HG03060 (cell line): ENCODE measurements around the gene BBLN.

Experiments used
- ATAC-seq: cut with Tn5 transposase; IDR thresholded peaks from one replicate; pipeline ENCODE4 v1.9.1; 2021; ENCODE audit warnings: low read depth, moderate number of reproducible peaks; ENCODE audit not compliant: unreplicated experiment

Gene BBLN

GRCh38 chr9:128143525-128144238 lies 16.4 kb upstream of the BBLN start:
- no peak for ATAC-seq

DNA sequence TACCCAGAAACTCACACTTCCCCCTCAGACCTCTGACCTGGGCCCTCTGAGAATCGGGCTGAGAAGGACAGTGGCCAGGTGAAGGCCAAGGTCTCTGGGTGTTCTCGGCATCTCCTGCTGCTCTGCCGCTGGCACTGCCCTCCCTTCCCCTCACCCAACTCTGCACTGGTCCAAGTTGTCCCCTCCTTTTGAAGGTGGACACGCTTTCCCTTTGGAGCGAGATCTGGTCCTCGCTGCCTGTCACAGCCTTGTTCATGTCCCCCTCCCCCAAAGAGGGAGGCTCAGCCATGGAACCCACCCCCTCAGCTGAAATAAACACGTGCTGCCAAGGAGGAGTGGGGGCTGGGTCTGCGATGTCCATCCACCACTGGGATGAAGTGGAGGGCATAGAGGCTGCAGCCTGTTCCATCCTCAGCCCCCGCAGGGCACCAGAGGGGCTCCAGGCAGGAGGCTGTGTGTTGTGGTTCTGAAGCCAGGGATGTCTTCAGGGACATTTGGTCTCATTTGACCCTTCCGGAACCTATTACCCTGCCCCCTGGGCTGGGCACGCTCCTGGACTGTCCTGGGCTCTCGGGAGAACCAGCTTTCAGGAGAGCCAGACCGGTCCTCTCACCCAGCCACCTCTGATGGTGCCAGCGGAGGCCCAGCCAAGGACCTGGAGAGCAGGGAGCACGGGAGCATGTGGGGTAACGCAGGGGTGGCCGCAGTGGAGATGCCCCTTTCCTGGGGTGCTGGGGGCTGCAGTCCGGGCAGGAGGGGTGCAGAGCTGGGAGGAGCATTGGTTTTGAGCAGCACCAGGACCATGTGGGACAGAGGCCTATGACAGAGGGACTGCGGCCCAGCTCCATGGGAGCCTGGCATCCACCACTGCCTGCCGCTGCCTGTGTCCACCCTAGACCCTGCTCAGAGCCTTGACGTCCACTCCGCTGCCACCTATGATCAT lies 15.6 kb upstream of the BBLN start:
- ATAC-seq = no peak

DNA sequence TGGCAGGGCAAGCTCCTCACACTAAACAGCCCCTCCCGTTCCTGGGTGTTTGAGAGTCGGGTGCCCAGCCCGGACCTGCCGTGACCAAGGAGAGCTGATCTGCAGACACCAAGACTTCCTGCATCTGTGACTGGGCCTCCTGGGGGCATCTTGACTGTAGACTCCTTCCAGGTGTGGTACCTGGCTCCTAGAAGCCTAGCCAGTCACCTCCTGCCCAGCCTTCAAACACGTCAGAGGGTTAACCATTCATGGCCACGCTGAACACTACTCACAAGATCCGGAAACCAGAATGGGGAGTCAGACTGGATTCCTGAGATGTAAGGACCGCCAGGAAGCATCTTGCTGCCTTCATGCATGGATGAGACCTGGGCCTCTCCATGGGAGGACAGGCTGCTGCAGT lies 14.5 kb upstream of the BBLN start:
- ATAC-seq = no peak

GRCh38 chr9:128145951-128146351 lies 14.1 kb upstream of the BBLN start:
- no peak for ATAC-seq

DNA sequence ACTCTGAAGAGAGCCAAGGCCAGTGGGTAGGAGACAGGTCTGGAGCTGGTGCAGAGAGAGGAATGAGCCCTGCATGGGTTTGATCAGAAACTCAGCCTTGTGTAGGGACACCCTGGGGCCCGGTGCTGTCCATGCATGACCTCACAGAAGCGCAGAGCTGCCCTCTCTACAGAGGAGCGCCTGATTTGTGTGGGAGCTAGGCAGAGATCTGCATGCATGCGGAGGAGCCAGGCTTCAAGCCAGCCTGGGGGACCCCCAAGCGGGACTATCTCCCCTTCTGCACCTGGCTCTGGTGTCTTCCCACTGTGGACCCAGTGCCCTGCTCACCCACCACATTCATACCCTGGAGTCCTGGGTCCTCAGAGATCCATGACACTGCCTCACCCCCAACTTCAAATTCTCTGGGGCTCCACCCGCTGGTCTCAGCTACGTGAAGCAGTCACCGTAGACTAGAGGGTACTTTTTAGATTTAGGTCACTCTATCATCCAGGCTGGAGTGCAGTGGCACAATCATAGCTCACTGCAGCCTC lies 13.4 kb upstream of the BBLN start:
- ATAC-seq = no peak

- ATAC-seq = no peak
Measured at GRCh38 chr9:128148509-128149000, 11.5 kb upstream of the BBLN start.

DNA sequence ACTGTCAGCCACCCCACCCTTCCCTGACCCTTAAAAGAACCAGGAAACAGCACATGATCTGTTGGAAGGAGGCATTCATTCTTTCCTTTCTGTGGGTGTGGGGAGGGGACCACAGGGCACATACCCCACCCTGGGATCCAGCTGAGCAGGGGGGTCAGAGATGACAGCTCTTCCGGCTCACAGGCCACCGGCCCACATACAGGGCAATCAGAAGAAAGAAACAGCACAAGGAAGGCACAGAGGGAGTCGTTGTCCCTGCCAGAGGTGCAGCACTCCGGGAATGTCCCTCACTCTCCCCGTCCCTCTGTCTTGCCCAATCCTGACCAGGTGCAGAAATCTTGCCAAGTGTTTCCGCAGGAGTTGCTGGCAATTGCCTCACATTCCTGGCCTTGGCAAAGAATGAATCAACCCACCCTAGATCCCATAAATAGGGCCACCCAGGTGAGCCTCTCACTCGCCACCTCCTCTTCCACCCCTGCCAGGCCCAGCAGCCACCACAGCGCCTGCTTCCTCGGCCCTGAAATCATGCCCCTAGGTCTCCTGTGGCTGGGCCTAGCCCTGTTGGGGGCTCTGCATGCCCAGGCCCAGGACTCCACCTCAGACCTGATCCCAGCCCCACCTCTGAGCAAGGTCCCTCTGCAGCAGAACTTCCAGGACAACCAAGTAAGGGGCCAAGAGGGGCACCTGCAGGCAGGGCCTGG lies 10.9 kb upstream of the BBLN start, which contains the start of gene LCN2:
Gene LCN2, plus strand, starts transcription at position 453 of the 701 bp plus-strand sequence. Its CDS starts 73 bp downstream, at position 526.
- ATAC-seq = no peak

DNA sequence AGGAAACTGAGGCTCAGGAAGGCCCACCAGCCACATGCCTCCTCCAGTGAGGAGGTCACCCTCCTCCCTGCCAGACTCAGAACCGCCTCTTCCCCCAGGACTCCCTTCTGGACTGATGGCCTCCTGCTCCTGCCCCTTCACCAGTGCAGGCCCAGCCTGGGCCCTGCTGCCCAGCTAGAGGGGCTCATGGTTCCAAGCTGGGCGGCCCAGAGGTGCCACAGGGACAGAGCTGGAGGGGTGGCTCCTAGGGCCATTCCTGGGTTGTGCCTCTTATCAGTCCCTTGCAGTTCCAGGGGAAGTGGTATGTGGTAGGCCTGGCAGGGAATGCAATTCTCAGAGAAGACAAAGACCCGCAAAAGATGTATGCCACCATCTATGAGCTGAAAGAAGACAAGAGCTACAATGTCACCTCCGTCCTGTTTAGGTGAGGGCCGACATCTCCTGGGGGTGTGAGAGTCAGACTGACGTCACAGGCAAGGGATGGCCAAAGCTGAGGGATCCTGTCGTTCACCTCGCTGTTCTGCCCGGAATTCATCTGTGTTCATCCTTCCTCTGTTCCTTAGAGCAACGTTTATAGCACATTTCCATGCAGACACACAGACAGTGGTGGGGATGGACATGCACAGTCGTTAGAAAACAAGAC lies 10.0 kb upstream of the BBLN start:
- ATAC-seq = no peak

DNA sequence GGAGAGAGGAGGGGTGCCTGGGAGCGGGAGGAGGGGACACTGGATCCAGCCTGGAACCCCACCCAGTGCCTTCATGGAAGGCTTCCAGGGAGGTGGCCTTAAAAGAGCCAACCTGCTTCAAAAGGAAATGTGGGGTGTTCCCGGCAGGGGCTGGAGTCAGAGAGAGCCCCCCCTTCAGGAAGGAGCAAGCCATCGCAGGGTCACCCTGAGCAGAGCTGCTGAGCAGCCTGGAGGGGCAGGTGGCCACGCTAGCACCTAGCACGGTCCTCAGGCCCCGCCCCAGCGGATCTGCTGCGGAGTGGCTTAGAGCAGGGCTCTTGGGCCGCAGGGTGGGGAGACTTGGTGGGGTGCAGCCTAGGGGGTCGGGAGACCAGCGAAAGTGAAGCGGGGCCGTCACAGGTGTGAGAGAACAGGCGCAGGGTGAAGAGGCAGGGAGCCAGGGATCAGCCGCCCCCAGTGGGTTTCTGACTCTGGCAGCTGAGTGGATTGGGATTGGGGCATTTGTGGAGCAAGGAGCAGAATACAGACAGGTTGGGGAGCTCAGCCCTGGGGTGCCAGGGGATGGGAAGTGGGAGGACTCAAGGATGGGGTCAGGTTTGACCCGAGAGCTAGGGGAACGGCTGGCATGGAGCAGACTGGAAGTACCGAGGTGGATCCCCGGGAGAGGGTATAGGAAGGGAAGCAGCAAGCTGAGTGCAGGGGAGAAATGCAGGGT lies 9.3 kb upstream of the BBLN start:
- ATAC-seq = no peak

DNA sequence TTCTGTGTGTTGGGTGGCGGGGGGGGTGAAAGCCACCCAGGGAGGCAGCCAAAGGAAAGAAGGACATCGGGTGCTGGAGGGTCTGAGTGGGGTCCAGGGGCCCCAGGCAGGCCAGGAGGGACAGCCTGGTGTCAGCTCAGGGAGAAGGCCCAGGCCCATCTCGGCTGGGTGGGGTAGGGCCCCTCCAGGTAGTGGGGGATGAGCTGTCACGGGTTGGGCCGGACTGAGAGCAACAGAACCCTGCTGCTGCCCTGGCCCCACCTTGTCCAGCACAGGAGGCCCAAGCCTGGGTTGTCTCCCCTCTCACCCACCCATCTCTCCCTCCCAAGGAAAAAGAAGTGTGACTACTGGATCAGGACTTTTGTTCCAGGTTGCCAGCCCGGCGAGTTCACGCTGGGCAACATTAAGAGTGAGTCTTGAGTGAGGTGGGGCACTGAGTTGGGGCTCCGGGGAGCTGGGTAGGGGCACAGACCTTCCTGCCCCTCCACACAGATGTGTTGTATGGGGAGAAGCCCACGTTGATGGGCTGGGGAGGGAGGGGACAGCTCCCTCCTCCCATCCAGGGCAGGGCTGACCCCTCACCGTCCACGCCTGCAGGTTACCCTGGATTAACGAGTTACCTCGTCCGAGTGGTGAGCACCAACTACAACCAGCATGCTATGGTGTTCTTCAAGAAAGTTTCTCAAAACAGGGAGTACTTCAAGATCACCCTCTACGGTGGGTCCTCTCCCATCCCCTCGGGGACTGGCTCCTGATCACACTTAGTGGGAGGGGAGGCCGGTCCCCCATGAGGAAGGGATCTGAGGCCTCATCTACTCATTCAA lies 8.5 kb upstream of the BBLN start:
- no peak for ATAC-seq

GRCh38 chr9:128152133-128153059 lies 7.7 kb upstream of the BBLN start:
- ATAC-seq = no peak

DNA sequence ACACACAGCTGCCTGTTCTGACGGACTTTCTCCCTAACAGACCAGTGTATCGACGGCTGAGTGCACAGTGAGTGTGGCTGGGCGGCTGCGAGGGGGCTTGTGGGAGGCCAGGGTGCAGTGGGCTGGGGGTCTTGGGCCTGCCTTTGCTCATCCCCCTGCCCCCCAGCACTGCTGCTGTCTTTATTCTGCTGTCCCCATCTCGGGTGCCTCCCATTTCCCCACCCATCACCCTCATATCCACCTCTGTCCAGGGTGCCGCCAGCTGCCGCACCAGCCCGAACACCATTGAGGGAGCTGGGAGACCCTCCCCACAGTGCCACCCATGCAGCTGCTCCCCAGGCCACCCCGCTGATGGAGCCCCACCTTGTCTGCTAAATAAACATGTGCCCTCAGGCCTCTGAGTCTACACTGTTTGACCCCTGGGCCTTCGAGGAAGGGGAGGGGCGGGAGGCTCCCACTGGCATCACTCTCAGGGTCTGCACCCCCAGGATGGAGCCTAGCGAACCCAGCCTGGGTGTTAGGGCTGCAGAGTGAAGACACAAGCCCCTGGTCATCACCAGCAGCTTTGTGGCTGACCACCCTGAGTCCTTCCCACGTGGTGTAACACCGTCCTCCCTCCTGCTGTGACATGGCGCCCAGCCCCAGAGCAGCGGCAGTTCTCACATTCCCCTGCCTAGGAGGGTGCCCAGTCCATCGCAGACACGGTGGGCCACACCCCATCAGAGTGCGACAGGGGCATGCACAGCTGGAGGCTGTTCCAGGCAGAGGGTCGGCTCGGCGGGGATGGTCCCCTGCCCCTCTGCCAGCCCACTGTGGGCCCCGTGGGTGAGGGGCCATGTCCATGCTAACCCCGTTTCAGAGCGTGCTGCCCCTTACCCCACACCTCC lies 6.8 kb upstream of the BBLN start:
- no peak for ATAC-seq

- no peak for ATAC-seq
Measured at GRCh38 chr9:128153947-128154695, 5.9 kb upstream of the BBLN start.

GRCh38 chr9:128155736-128156500 lies 4.1 kb upstream of the BBLN start:
- no peak for ATAC-seq

DNA sequence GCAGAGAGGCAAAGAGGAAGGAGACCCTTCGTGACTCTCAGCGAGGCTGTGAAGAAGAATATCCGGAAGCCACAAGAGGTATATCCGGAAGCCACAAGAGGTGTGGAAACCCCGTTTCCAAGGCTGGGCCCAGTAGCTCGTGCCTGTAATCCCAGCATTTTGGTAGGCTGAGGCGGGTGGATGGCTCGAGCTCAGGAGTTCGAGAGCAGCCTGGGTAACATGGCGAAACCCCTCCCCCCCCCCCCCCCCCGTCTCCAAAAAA lies 612 bp upstream of the BBLN start:
- ATAC-seq = peak; percentile 11

DNA sequence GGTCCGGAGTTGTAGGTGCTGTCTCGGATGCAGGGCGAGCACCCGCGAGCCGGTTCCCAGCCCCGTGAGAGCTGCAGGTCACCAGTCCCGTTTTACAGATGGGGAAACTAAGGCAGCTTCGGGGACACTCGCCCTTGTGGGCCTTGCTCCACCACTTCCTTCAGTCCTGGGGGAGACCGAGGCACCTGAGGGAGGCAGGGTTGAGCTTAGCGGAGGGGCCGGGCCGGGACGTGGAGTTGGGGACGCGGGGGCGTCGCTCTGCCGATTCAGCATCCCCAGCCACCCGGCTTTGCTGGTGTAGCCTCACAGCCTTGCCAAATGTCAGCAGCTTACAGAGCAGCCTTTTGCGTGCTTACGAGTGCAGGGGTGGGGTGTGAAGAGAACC lies 530 bp downstream of the BBLN start:
- no peak for ATAC-seq
